GM12865 (cell line): ENCODE results near the gene CIB2.
A peak's percentile ranks its signal among the peaks of the same experiment; 100 is the strongest.
"Not testable (repeated sequence)": the region's sequence is repeated elsewhere in the genome, so short reads cannot be mapped to it uniquely, and the experiment has no call there.

Experiments used
- DNase-seq: peaks from one replicate; pipeline ENCODE4 v3.0.0; 2010; ENCODE audit warnings: low read depth
- H3K4me3 ChIP-seq: 2 replicates; pipeline ENCODE4 v1.5.1; 2011; ENCODE audit warnings: mild to moderate bottlenecking, low read depth, low read length, control low read depth
- TF ChIP-seq, protein P1 (sequence below): IDR thresholded peaks from 2 replicates; pipeline ENCODE4 v1.5.1; 2011; ENCODE audit warnings: low read length, control low read depth, low read depth, inconsistent platforms; ENCODE audit not compliant: insufficient read depth; ENCODE audit errors: missing control alignments

Gene CIB2

DNA sequence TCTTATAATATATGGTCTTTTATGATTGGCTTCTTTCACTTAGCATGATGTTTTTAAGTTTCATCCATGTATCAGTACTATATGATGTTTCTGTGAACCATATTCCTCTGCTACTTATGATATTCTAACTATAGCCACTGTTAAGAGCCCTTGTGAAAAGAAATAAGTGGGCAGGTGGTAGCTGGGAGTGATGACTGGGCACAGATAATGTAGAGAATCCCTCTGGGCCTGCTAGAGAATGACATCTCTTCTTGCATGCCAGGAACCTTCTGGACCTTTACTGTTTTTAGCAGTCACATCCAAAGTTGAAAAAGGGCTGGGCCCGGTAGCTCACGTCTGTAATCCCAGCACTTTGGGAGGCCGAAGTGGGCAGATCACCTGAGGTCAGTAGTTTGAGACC is 28.1 kb upstream of the CIB2 start:
- TF ChIP-seq, protein P1, sequence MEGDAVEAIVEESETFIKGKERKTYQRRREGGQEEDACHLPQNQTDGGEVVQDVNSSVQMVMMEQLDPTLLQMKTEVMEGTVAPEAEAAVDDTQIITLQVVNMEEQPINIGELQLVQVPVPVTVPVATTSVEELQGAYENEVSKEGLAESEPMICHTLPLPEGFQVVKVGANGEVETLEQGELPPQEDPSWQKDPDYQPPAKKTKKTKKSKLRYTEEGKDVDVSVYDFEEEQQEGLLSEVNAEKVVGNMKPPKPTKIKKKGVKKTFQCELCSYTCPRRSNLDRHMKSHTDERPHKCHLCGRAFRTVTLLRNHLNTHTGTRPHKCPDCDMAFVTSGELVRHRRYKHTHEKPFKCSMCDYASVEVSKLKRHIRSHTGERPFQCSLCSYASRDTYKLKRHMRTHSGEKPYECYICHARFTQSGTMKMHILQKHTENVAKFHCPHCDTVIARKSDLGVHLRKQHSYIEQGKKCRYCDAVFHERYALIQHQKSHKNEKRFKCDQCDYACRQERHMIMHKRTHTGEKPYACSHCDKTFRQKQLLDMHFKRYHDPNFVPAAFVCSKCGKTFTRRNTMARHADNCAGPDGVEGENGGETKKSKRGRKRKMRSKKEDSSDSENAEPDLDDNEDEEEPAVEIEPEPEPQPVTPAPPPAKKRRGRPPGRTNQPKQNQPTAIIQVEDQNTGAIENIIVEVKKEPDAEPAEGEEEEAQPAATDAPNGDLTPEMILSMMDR = no peak
- no peak for DNase-seq
- no peak overlapping the region for H3K4me3 ChIP-seq

DNA sequence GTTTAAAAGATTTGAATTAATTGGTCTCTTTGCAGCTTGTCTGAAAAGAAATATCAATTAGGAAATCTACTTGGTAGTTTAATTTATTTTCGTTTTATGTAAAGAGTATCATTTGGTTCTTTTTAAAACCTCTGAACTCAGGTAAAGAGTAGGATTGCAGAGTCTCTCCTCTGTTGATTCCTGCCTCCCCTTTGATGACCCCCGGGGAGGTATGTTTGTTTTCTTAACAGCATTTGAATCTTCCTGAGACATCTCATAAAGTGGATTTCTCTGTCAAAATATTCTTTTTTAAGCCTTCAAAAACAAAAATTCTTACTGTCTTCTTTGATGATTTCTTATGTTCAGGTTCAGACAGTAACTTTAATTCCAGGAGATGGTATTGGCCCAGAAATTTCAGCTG is 26.0 kb upstream of the CIB2 start:
- TF ChIP-seq, protein P1 = no peak
- H3K4me3 ChIP-seq = no peak overlapping the region
- DNase-seq = no peak

GRCh38 chr15:78156653-78157052 is 25.4 kb upstream of the CIB2 start:
- DNase-seq = no peak
- H3K4me3 ChIP-seq = no peak overlapping the region
- TF ChIP-seq, protein P1 = no peak

GRCh38 chr15:78155355-78155939 is 24.2 kb upstream of the CIB2 start:
- H3K4me3 ChIP-seq = no peak overlapping the region
- DNase-seq = no peak
- TF ChIP-seq, protein P1 = no peak

- no peak for DNase-seq
- H3K4me3 ChIP-seq = no peak overlapping the region
- TF ChIP-seq, protein P1 = no peak
Observed at GRCh38 chr15:78154955-78155354, 23.7 kb upstream of the CIB2 start.

- not testable (repeated sequence) for H3K4me3 ChIP-seq
- peak; percentile 34 for DNase-seq
Observed at GRCh38 chr15:78151075-78151474, 19.8 kb upstream of the CIB2 start.

DNA sequence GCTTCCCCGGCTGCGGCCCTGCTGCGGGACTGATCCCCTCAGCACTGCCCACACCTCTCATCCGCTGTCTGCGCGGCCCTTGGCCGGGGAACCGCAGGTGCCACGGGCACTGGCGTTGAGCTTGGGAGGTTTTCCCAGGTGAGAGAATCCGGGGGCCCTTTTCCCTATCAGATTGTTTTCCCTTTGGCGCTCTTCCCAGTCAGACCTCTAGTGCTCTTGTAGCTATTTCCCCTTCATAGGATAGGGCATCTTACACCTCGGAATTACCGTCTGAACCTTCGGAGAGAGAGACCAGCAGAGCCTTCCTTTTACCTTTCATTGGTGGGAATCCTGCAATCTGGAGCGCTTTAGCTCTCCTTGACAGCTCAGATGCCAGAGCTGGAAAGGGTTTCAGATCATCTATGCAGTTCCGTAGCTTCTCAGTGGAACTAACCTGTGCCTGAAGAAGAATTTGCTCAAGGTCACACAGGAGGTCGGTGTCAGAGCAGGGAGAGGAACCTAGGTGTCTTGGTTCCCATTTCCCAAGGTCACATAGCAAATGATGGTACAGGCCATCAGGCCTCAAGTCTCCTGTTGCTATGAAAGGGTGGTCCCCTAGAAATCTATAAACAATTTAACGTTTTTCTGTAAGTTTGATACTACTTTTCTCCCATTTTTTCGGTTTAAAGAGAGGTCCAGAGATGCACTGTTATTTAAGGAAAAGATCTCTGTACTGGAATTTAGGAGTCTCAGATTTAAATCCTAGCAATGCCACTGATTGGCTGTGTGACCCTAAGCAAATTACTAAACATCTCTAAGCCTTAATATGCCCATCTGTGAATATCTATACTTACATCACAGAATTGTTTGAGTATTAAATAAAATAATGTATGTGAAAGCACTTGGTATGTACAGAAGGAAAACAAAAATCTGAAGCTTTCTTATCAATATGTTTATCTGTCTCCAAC is 18.8 kb upstream of the CIB2 start:
- TF ChIP-seq, protein P1 = no peak
- H3K4me3 ChIP-seq = peak overlapping the region; percentile 92
- DNase-seq = peak; percentile 33
